Measurements from ENCODE around the gene PDE11A.

- TF ChIP-seq EZH2 (IDR thresholded peaks at IDR 0.05; ENCODE audit: insufficient read depth, poor library complexity, severe bottlenecking) (no peak), EZH2phosphoT487 (IDR thresholded peaks at IDR 0.05; ENCODE audit: insufficient read depth, low read depth) (no peak)
Measured at GRCh38 chr2:177604271-177605065, 468.1 kb downstream of the PDE11A start.

Data from GM23248 (cell line).